Endothelial cell of hepatic sinusoid (primary cell): Measurements from ENCODE around the gene C1orf21.

Source experiments
- in situ Hi-C: cut with HindIII; loops from 2 replicates; pipeline ENCODE4 v1.10.0; 2017; ENCODE audit warnings: low sequenced_read_pairs

The C1orf21 gene

DNA sequence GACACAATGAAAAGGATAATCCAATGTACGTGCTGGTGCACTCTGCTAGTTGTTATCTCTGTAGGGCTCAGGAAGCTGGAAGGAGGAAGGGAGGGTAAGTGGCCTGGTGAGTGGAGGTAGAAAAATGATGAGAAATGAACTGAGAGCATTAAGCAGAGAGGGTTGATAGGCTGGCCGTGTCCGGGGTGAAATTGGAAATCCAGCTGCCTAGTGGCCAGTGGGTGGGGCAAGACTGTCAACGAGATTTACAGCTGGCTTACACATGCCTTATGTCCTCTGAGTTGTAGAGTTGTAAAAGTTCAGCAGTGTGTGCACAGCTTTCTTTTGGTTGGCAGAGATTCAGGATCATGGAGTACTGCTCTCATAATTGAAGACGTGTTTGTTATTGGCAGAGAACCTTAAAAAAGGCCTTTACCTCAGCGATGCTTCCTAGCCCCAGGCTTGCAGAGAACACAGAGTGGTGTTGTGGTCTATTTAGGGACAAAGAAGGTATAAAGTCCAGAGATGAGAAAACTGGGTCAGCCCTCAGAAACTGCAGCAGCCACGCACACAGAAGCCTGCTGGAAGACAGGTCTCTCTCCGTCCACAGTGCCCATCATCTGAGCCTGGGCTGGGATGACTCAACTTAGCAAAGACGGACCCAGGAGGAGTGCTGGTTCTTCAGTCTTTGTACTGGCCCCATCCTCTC lies 235.5 kb downstream of the C1orf21 start:
- in situ Hi-C loops, result no loop called here

DNA sequence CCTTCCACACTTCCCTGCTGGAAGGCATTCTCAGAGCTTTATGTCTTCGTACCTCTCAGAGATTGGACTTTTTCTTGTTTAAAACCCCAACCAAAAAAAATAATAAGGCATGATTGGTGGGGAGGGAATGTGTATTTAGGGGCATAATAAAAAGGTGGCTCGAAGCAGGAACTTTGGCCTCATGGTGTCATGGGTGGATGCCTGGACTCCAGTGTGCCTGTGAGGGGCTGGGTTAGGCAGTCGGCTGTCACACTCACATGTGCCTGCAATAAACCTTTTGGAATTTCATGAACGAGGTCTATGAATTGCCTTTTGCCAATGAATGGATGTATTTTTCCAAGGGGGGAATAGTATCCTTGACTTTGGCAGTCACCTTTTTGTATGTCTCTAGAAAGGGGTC lies 236.6 kb downstream of the C1orf21 start:
- in situ Hi-C loops, result no loop called here

DNA sequence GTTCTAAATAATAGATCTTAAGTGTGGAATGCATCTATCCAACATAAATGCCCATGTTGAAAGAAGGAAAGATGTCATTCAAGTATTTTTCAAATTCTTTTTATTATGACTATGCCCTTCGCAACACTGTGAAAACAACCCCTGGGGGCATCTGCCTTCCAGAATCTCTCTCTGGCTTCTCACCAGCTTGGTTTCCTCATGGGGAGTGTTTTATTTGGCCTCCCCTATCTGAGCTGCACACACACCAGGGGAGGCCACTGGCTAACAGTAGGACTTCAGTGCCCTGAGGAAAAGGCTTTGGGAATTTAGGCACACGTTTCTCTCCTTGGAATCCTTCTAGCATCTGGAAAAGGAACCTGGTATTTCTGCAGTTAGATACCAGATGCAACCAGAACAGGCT lies 237.2 kb downstream of the C1orf21 start:
- in situ Hi-C loops, result no loop called here

- in situ Hi-C loops, result no loop called here
These were observed 237.8 kb downstream of the C1orf21 start for GRCh38 chr1:184624626-184625025.

GRCh38 chr1:184625271-184625670 lies 238.4 kb downstream of the C1orf21 start:
- in situ Hi-C loops, result no loop called here

- in situ Hi-C loops, result no loop called here
These were observed 239.5 kb downstream of the C1orf21 start for GRCh38 chr1:184626076-184627006.

GRCh38 chr1:184627007-184627341 lies 240.1 kb downstream of the C1orf21 start:
- in situ Hi-C loops, result no loop called here

GRCh38 chr1:184629266-184629665 lies 242.4 kb downstream of the C1orf21 start:
- in situ Hi-C loops, result no loop called here

DNA sequence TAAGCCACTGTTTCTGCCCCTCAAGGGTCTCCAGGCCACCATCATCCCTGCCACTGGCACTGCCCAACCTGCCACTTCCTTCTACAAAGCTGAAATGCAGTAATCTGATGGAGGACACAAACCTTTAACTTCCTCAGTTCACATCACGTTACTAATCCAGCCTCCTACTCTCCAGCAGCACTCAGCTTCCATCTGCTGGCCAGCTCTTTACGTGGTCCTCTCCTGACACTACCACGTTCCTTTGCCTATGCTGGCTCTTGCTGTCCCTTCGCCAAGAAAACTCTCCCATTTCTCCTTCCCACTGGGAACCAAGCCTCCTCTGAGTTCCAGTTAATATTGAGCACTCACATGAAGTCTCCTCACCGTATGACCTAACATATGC lies 243.8 kb downstream of the C1orf21 start:
- in situ Hi-C loops, result no loop called here

- in situ Hi-C loops, result no loop called here
These were observed 245.8 kb downstream of the C1orf21 start for GRCh38 chr1:184632415-184633175.

- in situ Hi-C loops, result no loop called here
These were observed 247.0 kb downstream of the C1orf21 start for GRCh38 chr1:184633785-184634184.

- in situ Hi-C loops, result no loop called here
These were observed 247.5 kb downstream of the C1orf21 start for GRCh38 chr1:184634296-184634695.

DNA sequence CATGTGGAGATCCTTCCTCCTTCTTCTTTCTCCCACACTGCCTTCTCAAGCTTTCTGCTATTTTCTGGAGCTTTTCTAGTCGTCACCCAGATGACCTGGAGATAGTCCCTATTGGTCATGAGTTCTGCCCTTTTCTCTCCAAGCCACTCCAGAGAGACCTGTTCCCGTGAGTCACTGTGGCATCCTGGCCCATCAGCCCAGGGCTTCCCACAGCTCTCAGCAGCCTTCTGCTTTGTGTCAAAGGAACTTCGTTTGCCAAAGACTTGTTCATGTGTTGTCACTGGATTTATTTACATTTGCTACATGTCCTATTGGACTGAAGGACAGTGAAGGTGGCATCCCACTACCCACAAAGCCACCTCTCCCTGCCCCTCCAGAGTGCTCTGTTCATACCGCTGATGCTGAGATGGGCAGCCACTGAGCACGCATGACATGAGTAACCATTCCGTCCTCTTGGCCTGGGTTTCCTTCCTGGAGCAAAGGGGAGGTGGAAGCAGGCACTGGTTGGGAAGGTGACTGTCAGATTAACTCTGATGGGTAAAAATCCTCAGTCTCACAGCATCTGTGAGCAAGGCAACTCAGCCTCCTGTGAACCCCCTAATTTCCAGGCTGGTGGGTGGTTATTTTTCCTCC lies 248.6 kb downstream of the C1orf21 start:
- in situ Hi-C loops, result no loop called here

DNA sequence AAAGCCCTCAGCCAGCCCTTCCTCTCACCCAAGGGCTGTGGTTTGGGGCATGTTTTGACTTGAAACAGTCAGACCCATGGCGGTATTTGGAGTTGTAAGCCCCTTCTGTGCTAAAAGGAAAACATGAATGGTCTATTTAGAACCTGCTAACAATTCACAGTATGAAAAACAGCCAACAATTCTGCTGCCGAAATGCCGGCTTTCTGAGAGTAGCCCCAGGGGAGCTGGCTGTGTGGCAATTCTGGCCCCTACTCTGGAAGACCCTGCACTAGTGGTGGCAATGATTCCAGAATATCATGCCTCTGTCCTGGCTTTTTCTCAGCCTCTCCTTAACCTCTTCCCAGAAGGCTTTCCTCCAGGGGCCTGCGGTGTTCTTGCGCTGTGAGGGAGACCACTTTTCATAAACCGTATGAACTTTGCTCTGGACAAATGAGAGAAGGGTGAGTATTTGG lies 249.2 kb downstream of the C1orf21 start:
- in situ Hi-C loops, result no loop called here

DNA sequence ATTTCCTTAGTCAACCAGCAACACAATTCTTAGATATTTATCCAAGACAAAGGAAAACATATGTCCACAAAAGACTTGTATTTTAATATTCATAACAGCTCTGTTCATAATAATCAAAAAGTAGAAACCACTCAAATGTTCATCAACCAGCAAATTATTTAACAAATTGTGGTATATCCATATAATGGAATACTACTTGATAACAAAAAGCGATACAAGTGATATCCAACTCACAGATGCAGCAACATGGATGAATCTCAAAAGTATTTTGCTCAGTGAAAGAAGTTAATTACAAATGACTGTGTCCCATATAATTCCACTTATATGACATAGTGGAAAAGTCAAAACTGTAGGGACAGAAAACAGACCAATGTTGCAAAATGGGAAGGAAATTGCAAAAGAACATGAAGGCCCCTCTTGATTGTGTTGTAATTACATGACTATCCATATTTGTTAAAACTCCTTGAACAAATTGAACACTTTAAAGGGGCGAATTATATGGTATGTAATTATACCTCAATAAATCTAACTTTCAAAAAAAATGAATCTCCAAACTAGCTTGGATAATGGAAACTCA lies 250.9 kb downstream of the C1orf21 start:
- in situ Hi-C loops, result no loop called here

DNA sequence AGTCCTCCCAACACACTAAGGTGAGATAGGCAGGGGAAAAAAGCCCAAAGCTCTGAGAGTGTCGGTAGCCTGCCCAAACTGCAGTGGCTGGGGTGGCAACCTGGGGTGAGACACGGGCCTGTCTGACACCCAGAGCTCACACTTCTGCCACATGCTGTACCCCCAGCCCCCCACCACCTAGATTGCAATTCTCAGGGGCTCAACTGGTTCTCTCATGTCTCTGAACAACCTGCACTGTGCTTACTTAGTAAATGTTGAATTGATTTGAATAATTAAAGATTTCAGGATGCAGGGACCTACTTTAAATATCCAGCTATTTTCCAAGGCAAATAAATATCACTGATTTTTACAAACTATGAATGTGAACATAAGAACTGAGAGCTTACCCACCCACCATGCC lies 252.4 kb downstream of the C1orf21 start:
- in situ Hi-C loops, result no loop called here

DNA sequence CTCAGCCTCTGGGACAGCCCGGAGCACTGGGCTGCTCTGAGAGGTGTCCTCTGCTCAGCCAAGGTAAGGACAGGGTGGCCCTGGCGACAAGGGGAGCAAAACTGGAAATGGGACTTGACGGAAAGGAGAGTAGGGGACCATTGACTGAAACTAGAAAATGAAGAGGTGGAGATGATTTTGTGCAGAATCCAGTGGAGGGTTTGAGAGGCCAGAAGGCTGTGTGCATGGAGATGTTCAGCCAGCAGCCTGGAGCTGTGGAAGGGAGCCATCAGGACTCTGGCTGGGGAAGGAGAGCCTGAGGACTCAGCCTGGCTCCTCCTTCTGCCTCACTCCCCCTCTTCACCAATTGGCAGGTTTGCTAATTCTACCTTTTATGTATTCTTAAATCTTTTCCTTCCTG lies 253.7 kb downstream of the C1orf21 start:
- in situ Hi-C loops, result no loop called here

GRCh38 chr1:184641894-184642293 lies 255.1 kb downstream of the C1orf21 start:
- in situ Hi-C loops, result no loop called here

DNA sequence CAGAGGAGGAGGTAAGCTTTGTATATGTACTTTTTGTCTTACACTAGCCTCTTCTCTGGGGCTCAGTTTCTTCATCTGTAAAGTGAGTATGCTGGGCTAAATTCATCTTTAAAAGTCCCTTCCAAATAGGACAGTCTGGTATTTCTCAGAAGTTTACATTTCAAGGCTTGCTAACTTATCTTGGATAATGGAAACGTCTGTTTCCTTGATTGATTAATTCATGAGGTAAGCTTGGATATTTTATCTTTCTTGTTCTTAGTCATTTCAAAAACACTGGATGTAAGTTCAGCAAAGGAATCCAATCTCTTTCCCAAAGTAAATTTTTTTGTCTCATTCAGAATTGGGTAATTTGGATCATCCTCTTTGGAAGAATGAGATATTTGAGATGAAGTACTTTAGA lies 256.8 kb downstream of the C1orf21 start:
- in situ Hi-C loops, result no loop called here

DNA sequence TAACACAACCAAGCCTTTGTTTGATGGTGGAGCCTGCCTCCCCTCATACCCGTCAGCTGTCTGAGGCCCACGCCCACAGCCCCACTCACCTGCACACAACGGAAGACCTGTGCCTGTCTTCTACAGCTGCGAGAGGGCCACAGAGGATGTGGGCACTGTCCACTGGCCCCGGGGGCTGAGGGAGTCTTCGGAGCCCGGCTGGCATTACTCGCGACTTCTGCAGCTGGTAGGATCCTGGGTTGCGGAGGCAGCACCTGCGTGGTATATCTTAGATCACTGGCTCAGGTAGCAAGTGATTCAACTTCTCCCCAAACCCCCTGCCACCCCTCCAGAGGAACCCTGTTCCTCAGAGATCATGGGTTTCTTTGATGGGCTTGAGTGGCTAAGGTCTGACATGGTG lies 257.9 kb downstream of the C1orf21 start:
- in situ Hi-C loops, result no loop called here
